ENCODE measurements around the gene SEPTIN5. TPM values are rescaled to one million over a fixed set of nuclear protein-coding genes. Genes with fewer than 3 reads are reported as not detected.
A peak's percentile ranks its signal among the peaks of the same experiment; 100 is the strongest.

SEPTIN5 gene
- total and polyA plus RNA-seq, 9 of the 15 experiments (the other 6 are each of a cell fraction or from before 2014, with no cell fraction given), result 0.03 to 195 (median 119) TPM

DNA sequence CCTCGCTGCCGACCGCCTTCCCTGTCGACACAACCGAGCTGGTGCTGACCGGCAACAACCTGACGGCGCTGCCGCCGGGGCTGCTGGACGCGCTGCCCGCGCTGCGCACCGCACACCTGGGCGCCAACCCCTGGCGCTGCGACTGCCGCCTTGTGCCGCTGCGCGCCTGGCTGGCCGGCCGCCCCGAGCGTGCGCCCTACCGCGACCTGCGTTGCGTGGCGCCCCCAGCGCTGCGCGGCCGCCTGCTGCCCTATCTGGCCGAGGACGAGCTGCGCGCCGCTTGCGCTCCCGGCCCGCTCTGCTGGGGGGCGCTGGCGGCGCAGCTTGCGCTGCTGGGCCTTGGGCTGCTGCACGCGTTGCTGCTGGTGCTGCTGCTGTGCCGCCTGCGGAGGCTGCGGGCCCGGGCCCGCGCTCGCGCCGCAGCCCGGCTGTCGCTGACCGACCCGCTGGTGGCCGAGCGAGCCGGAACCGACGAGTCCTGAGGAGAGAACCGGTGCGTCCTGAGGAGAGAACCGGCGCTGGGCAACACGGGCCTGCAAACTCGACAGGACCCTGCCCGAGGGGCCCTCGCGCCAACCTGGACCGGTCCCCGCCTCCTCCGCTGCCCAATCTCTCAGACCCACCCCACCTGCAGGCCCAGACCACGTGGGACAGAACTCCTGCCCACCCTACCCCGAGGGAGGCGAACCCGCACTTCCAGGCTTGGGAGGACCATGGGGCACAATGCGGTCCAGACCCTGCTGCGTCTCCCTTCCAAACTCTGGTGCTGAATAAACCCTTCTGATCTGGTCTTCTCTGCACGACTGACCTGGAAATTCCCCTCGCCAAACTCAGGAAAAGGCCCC lies 9.9 kb downstream of the SEPTIN5 start (continued):
- TF ChIP-seq, protein P1, sequence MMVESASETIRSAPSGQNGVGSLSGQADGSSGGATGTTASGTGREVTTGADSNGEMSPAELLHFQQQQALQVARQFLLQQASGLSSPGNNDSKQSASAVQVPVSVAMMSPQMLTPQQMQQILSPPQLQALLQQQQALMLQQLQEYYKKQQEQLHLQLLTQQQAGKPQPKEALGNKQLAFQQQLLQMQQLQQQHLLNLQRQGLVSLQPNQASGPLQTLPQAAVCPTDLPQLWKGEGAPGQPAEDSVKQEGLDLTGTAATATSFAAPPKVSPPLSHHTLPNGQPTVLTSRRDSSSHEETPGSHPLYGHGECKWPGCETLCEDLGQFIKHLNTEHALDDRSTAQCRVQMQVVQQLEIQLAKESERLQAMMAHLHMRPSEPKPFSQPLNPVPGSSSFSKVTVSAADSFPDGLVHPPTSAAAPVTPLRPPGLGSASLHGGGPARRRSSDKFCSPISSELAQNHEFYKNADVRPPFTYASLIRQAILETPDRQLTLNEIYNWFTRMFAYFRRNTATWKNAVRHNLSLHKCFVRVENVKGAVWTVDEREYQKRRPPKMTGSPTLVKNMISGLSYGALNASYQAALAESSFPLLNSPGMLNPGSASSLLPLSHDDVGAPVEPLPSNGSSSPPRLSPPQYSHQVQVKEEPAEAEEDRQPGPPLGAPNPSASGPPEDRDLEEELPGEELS (CRISPR knock-in tag; IDR thresholded peaks at IDR 0.05; ENCODE audit: borderline replicate concordance), result no peak
- TF ChIP-seq SLC30A9 (CRISPR knock-in tag; IDR thresholded peaks at IDR 0.05) (no peak), ELF2 (CRISPR knock-in tag; IDR thresholded peaks at IDR 0.05) (no peak), ADNP (tag; IDR thresholded peaks at IDR 0.05) (no peak), COPS2 (conservative IDR thresholded peaks at IDR 0.05) (no peak), NR4A1 (CRISPR knock-in tag; IDR thresholded peaks at IDR 0.05) (no peak), NR4A1 (tag; IDR thresholded peaks at IDR 0.05) (peak; percentile 85), SIN3A (IDR thresholded peaks at IDR 0.05; ENCODE audit: borderline replicate concordance in 2 of 2, control insufficient read depth in 1 of 2, low read depth in 2 of 2, low read length in 2 of 2) (no peak), C11orf30 (IDR thresholded peaks at IDR 0.05; ENCODE audit: low read depth) (no peak)
- TF ChIP-seq, protein P2, sequence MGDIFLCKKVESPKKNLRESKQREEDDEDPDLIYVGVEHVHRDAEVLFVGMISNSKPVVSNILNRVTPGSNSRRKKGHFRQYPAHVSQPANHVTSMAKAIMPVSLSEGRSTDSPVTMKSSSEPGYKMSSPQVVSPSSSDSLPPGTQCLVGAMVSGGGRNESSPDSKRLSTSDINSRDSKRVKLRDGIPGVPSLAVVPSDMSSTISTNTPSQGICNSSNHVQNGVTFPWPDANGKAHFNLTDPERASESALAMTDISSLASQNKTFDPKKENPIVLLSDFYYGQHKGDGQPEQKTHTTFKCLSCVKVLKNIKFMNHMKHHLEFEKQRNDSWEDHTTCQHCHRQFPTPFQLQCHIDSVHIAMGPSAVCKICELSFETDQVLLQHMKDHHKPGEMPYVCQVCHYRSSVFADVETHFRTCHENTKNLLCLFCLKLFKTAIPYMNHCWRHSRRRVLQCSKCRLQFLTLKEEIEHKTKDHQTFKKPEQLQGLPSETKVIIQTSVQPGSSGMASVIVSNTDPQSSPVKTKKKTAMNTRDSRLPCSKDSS (IDR thresholded peaks at IDR 0.05; ENCODE audit: low read depth, partially characterized antibody), result no peak
- TF ChIP-seq, protein P3, sequence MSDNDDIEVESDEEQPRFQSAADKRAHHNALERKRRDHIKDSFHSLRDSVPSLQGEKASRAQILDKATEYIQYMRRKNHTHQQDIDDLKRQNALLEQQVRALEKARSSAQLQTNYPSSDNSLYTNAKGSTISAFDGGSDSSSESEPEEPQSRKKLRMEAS (CRISPR knock-in tag; IDR thresholded peaks at IDR 0.05), result no peak
- TF ChIP-seq, protein P4, sequence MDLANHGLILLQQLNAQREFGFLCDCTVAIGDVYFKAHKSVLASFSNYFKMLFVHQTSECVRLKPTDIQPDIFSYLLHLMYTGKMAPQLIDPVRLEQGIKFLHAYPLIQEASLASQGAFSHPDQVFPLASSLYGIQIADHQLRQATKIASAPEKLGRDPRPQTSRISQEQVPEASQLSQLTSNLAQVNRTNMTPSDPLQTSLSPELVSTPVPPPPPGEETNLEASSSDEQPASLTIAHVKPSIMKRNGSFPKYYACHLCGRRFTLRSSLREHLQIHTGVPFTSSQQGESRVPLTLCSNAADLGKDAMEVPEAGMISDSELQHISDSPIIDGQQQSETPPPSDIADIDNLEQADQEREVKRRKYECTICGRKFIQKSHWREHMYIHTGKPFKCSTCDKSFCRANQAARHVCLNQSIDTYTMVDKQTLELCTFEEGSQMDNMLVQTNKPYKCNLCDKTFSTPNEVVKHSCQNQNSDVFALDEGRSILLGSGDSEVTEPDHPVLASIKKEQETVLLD (IDR thresholded peaks at IDR 0.05), result 0 out of 2 replicates have a peak, but pooled peaks have one; percentile 1
